Activated CD8-positive, alpha-beta memory T cell treated with anti-CD3 and anti-CD28 coated beads for 4 hours (primary cell): ENCODE measurements around the gene GUCA2A.

Experiments used
- DNase-seq, 2 donors: peaks; one replicate each; pipeline ENCODE4 v3.0.0-alpha.2; 2020; ENCODE audit warnings: low read depth in 2 of 2

Gene GUCA2A

GRCh38 chr1:42176902-42177519 is 12.5 kb upstream of the GUCA2A start:
- no peak for DNase-seq

GRCh38 chr1:42175314-42176054 is 10.9 kb upstream of the GUCA2A start:
- DNase-seq, result no peak

- no peak for DNase-seq
Measured at GRCh38 chr1:42173961-42174735, 9.6 kb upstream of the GUCA2A start.

GRCh38 chr1:42173155-42173933 is 8.8 kb upstream of the GUCA2A start:
- peak; percentile 42 to 45 for DNase-seq

GRCh38 chr1:42172381-42173133 is 8.0 kb upstream of the GUCA2A start:
- DNase-seq, result no peak

- no peak for DNase-seq
Measured at GRCh38 chr1:42171679-42172266, 7.2 kb upstream of the GUCA2A start.

GRCh38 chr1:42170779-42171621 is 6.5 kb upstream of the GUCA2A start:
- DNase-seq, result no peak

- no peak for DNase-seq
Measured at GRCh38 chr1:42168763-42169162, 4.2 kb upstream of the GUCA2A start.

- no peak for DNase-seq
Measured at GRCh38 chr1:42168391-42168670, 3.8 kb upstream of the GUCA2A start.

GRCh38 chr1:42167611-42168390 is 3.3 kb upstream of the GUCA2A start:
- no peak for DNase-seq

- DNase-seq, result no peak
Measured at GRCh38 chr1:42165511-42166210, 1.1 kb upstream of the GUCA2A start.

GRCh38 chr1:42163536-42164503 is 725 bp downstream of the GUCA2A start:
- no peak for DNase-seq

- DNase-seq, result no peak
Measured at GRCh38 chr1:42163114-42163513, 1.4 kb downstream of the GUCA2A start.

- DNase-seq, result no peak
Measured at GRCh38 chr1:42162181-42162580, 2.4 kb downstream of the GUCA2A start.

GRCh38 chr1:42158189-42158588 is 6.4 kb downstream of the GUCA2A start:
- no peak for DNase-seq

- DNase-seq, result no peak
Measured at GRCh38 chr1:42157667-42158066, 6.9 kb downstream of the GUCA2A start.

GRCh38 chr1:42155362-42155761 is 9.2 kb downstream of the GUCA2A start:
- no peak for DNase-seq

- no peak for DNase-seq
Measured at GRCh38 chr1:42154685-42155084, 9.9 kb downstream of the GUCA2A start.
